Fibroblast of lung (primary cell): Measurements from ENCODE around the gene PNMA8C. TPM values are rescaled to one million over a fixed set of nuclear protein-coding genes. Genes with fewer than 3 reads are reported as not detected.

Experiments used
- DNase-seq, 2 donors: peaks; one replicate each; pipeline versions ENCODE4 v3.0.0 to v3.0.0-alpha.2; 2010; ENCODE audit warnings: low read depth in 2 of 2
- H2AFZ ChIP-seq: 2 replicates; pipeline ENCODE4 v1.5.1; 2012; ENCODE audit warnings: low read length, control low read depth, inconsistent platforms
- H3K27ac ChIP-seq: 2 replicates; pipeline ENCODE4 v1.5.1; 2011; ENCODE audit warnings: low read length, control low read depth; ENCODE audit not compliant: insufficient read depth
- H3K27me3 ChIP-seq: 2 replicates; pipeline ENCODE4 v1.5.1; 2011; ENCODE audit warnings: mild to moderate bottlenecking, low read length; ENCODE audit not compliant: control insufficient read depth, insufficient read depth
- H3K36me3 ChIP-seq: 2 replicates; pipeline ENCODE4 v1.5.1; 2011; ENCODE audit warnings: low read length; ENCODE audit not compliant: control insufficient read depth, insufficient read depth
- H3K4me1 ChIP-seq: 2 replicates; pipeline ENCODE4 v1.5.1; 2011; ENCODE audit warnings: low read length; ENCODE audit not compliant: control insufficient read depth, insufficient read depth; ENCODE audit errors: extremely low read depth
- H3K4me2 ChIP-seq: 2 replicates; pipeline ENCODE4 v1.5.1; 2011; ENCODE audit warnings: low read length, control low read depth; ENCODE audit not compliant: insufficient read depth; ENCODE audit errors: extremely low read depth
- H3K4me3 ChIP-seq, 4 experiments: fragments of 200-600 bp in 1 of 4; sonication (generic) in 1 of 4; replicated peaks in 1 of 4; 2 replicates each; pipeline ENCODE4 v1.5.1; 2011 to 2016; ENCODE audit warnings: low read length in 4 of 4, low read depth in 3 of 4, mild to moderate bottlenecking in 3 of 4, control low read depth in 2 of 4, inconsistent platforms in 1 of 4, mixed read lengths in 1 of 4; ENCODE audit not compliant: insufficient read depth in 1 of 4; ENCODE audit errors: control extremely low read depth in 1 of 4
- H3K79me2 ChIP-seq: 2 replicates; pipeline ENCODE4 v1.5.1; 2012; ENCODE audit warnings: mild to moderate bottlenecking, low read length, inconsistent platforms; ENCODE audit not compliant: control insufficient read depth, insufficient read depth
- H3K9ac ChIP-seq: 2 replicates; pipeline ENCODE4 v1.5.1; 2011; ENCODE audit warnings: mild to moderate bottlenecking, low read length, control low read depth; ENCODE audit not compliant: insufficient read depth
- H3K9me3 ChIP-seq: 2 replicates; pipeline ENCODE4 v1.5.1; 2012; ENCODE audit warnings: low read depth, low read length; ENCODE audit not compliant: control insufficient read depth, insufficient read depth
- H4K20me1 ChIP-seq: 2 replicates; pipeline ENCODE4 v1.5.1; 2011; ENCODE audit warnings: low read length; ENCODE audit not compliant: control insufficient read depth, insufficient read depth; ENCODE audit errors: extremely low read depth
- CTCF ChIP-seq, 2 donors: IDR thresholded peaks in 1 of 2; conservative IDR thresholded peaks in 1 of 2; 1 replicate in 1 of 2; 2 replicates in 1 of 2; pipeline ENCODE4 v1.5.1; 2011 to 2012; ENCODE audit warnings: low read length in 2 of 2, control low read depth in 1 of 2, inconsistent platforms in 1 of 2, low read depth in 1 of 2, mild to moderate bottlenecking in 1 of 2
- EZH2 ChIP-seq: IDR thresholded peaks from 2 replicates; pipeline ENCODE4 v1.5.1; 2012; ENCODE audit warnings: low read length, control low read depth, mild to moderate bottlenecking; ENCODE audit errors: missing control alignments
- polyA plus RNA-seq, 2 donors: library from polyadenylated mRNA; depleted of rRNA in 1 of 2; stranded (reverse) in 1 of 2; unstranded in 1 of 2; fragments of >200 nt; gene quantifications; 2 replicates each; pipeline ENCODE4 v1.2.1, GENCODE V29; 2011 to 2012; ENCODE audit warnings: missing spikeins in 1 of 2
- total RNA-seq: library from RNA; depleted of rRNA; stranded (reverse); fragments of >200 nt; gene quantifications from 2 replicates; pipeline ENCODE4 v1.2.1, GENCODE V29; 2014

The PNMA8C gene
- total and polyA plus RNA-seq, 2 donors (not counting 1 experiment from before 2014, with no cell fraction given): 0.01 to 0.17 TPM

- no peak overlapping the region for H3K4me3 ChIP-seq
- H2AFZ ChIP-seq: no peak overlapping the region
- DNase-seq: no peak
- H3K79me2 ChIP-seq: no peaks in the 10 kb centered on the region
- no peak overlapping the region for H3K9ac ChIP-seq
- H3K4me1 ChIP-seq: no peaks in the 10 kb centered on the region
- no peaks in the 10 kb centered on the region for H3K9me3 ChIP-seq
- no peaks in the 10 kb centered on the region for H4K20me1 ChIP-seq
- H3K27ac ChIP-seq: no peak overlapping the region
- H3K36me3 ChIP-seq: no peaks in the 10 kb centered on the region
- no peak overlapping the region for H3K4me2 ChIP-seq
- no peak for TF ChIP-seq EZH2
- TF ChIP-seq CTCF (conservative IDR thresholded peaks at IDR 0.05 in 1 of 2, IDR thresholded peaks at IDR 0.05 in 1 of 2; ENCODE audit: low read depth in 1 of 2, low read length in 2 of 2): no peak
- H3K27me3 ChIP-seq: no peaks in the 10 kb centered on the region
Observed at GRCh38 chr19:46452186-46452585, 23.4 kb upstream of the PNMA8C start.

GRCh38 chr19:46451352-46451751, 22.6 kb upstream of the PNMA8C start:
- no peak for DNase-seq

GRCh38 chr19:46450737-46451136, 22.0 kb upstream of the PNMA8C start:
- H3K36me3 ChIP-seq: no peaks in the 10 kb centered on the region
- no peaks in the 10 kb centered on the region for H3K9me3 ChIP-seq
- H4K20me1 ChIP-seq: no peaks in the 10 kb centered on the region
- DNase-seq: no peak
- no peak overlapping the region for H3K4me2 ChIP-seq
- H3K4me3 ChIP-seq: no peak overlapping the region
- no peaks in the 10 kb centered on the region for H3K4me1 ChIP-seq
- no peak overlapping the region for H3K9ac ChIP-seq
- H3K27me3 ChIP-seq: no peaks in the 10 kb centered on the region
- TF ChIP-seq CTCF (conservative IDR thresholded peaks at IDR 0.05 in 1 of 2, IDR thresholded peaks at IDR 0.05 in 1 of 2; ENCODE audit: low read depth in 1 of 2, low read length in 2 of 2) (no peak), EZH2 (no peak)
- no peaks in the 10 kb centered on the region for H3K79me2 ChIP-seq
- no peak overlapping the region for H2AFZ ChIP-seq
- H3K27ac ChIP-seq: no peak overlapping the region

More at GRCh38 chr19:46451352-46451751, 22.6 kb upstream of the PNMA8C start:
- Histone ChIP-seq H4K20me1 (no peaks in the 10 kb centered on the region), H3K9me3 (no peaks in the 10 kb centered on the region), H3K4me2 (no peak overlapping the region), H3K27ac (no peak overlapping the region), H3K79me2 (no peaks in the 10 kb centered on the region), H3K9ac (no peak overlapping the region), H3K36me3 (no peaks in the 10 kb centered on the region), H2AFZ (no peak overlapping the region), H3K27me3 (no peaks in the 10 kb centered on the region), H3K4me1 (no peaks in the 10 kb centered on the region), H3K4me3 (no peak overlapping the region)
- TF ChIP-seq CTCF (conservative IDR thresholded peaks at IDR 0.05 in 1 of 2, IDR thresholded peaks at IDR 0.05 in 1 of 2; ENCODE audit: low read depth in 1 of 2, low read length in 2 of 2): no peak
- no peak for TF ChIP-seq EZH2
